HepG2 (cell line): ENCODE data around the gene GPR37L1. TPM values are rescaled to one million over a fixed set of nuclear protein-coding genes. Genes with fewer than 3 reads are reported as not detected.

Source experiments
- CEBPB ChIP-seq: IDR thresholded peaks from 2 replicates; pipeline ENCODE4 v1.6.1; 2011; ENCODE audit warnings: low read depth, low read length, improper control_type of control experiment, borderline replicate concordance
- CEBPG ChIP-seq: IDR thresholded peaks from 2 replicates; pipeline ENCODE4 v1.6.1; 2016
- FOXO1 ChIP-seq: sonication (generic); formaldehyde crosslinking; IDR thresholded peaks from 2 replicates; pipeline ENCODE4 v1.4.0; 2020; ENCODE audit warnings: missing genetic modification reagents
- HNF4A ChIP-seq: sonication (generic); formaldehyde crosslinking; IDR thresholded peaks from 2 replicates; pipeline ENCODE4 v1.4.0; 2020; ENCODE audit warnings: missing genetic modification reagents
- SAP130 ChIP-seq: IDR thresholded peaks from 2 replicates; pipeline ENCODE4 v1.6.1; 2016; ENCODE audit warnings: low read depth
- TOPORS ChIP-seq: sonication (generic); formaldehyde crosslinking; IDR thresholded peaks from 2 replicates; pipeline ENCODE4 v1.8.0; 2023; ENCODE audit warnings: mild to moderate bottlenecking, missing genetic modification reagents
- ZNF672 ChIP-seq: sonication (generic); formaldehyde crosslinking; IDR thresholded peaks from 2 replicates; pipeline ENCODE4 v1.8.1; 2022; ENCODE audit warnings: missing genetic modification reagents
- ZNF709 ChIP-seq: sonication (generic); formaldehyde crosslinking; IDR thresholded peaks from 2 replicates; pipeline ENCODE4 v1.5.0; 2020; ENCODE audit warnings: mild to moderate bottlenecking, missing genetic modification reagents
- ZNF713 ChIP-seq: sonication (generic); formaldehyde crosslinking; IDR thresholded peaks from 2 replicates; pipeline ENCODE4 v1.4.0; 2020; ENCODE audit warnings: mild to moderate bottlenecking, missing genetic modification reagents
- ZZZ3 ChIP-seq: sonication (generic); formaldehyde crosslinking; IDR thresholded peaks from 2 replicates; pipeline ENCODE4 v1.4.0; 2020; ENCODE audit warnings: missing genetic modification reagents, mild to moderate bottlenecking, borderline replicate concordance
- polyA plus RNA-seq, 8 experiments: library from polyadenylated mRNA; depleted of rRNA in 3 of 8; stranded (reverse) in 7 of 8; unstranded in 1 of 8; fragments of >200 nt; fragmentation: Illumina TruSeq in 4 of 8; extraction: Trizol in 4 of 8; gene quantifications; 2 replicates each; pipeline versions ENCODE4 v1.2.1 to v1.2.3, GENCODE V29; 2011 to 2016; ENCODE audit warnings: low read depth in 4 of 8, missing spikeins in 1 of 8, mixed read lengths in 1 of 8; ENCODE audit not compliant: insufficient read depth in 1 of 8
- total RNA-seq, 5 experiments: library from RNA; depleted of rRNA; stranded (reverse); fragments of >200 nt; fragmentation: Illumina TruSeq; extraction: Trizol; gene quantifications; 2 replicates each; pipeline ENCODE4 v1.2.3, GENCODE V29; 2016; ENCODE audit warnings: low read depth in 1 of 5
- TF ChIP-seq, protein P1 (sequence below): sonication (generic); formaldehyde crosslinking; IDR thresholded peaks from 2 replicates; pipeline ENCODE4 v1.4.0; 2020; ENCODE audit warnings: missing genetic modification reagents
- TF ChIP-seq, protein P2 (sequence below): sonication (generic); formaldehyde crosslinking; IDR thresholded peaks from 2 replicates; pipeline ENCODE4 v1.9.0; 2021; ENCODE audit warnings: mild to moderate bottlenecking, missing genetic modification reagents
- TF ChIP-seq, protein P3 (sequence below): sonication (generic); formaldehyde crosslinking; IDR thresholded peaks from 2 replicates; pipeline ENCODE4 v1.8.1; 2023; ENCODE audit warnings: missing genetic modification reagents, mild to moderate bottlenecking, borderline replicate concordance
- TF ChIP-seq, protein P4 (sequence below): sonication (generic); formaldehyde crosslinking; IDR thresholded peaks from 2 replicates; pipeline ENCODE4 v1.5.0; 2020; ENCODE audit warnings: missing genetic modification reagents, mild to moderate bottlenecking, borderline replicate concordance
- TF ChIP-seq, protein P5 (sequence below): sonication (generic); formaldehyde crosslinking; IDR thresholded peaks from 2 replicates; pipeline ENCODE4 v1.4.0; 2020; ENCODE audit warnings: mild to moderate bottlenecking, missing genetic modification reagents

The GPR37L1 gene
- total and polyA plus RNA-seq, 2 of the 13 experiments (the other 11 are each of a cell fraction or from before 2014, with no cell fraction given) = 0.13 TPM; not detected in 1

DNA sequence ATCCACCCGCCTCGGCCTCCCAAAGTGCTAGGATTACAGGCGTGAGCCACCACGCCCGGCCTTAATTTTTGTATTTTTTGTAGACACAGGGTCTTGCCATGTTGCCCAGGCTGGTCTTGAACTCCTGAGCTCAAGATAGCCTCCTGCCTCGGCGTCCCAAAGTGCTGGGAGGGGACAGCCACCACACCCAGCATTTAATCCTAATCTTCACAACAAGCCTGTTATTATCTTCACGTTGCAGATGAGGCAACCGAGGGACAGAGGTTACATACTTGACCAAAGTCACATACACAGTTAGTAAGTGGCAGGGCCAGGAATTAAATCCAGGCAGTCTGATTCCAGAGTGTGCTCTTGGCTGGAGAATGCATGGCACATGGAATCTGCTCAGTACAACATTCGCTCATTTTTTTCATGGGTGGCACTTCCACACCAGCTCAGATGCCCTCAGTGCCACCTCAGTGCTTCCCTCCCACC is 4.8 kb upstream of the GPR37L1 start (continued):
- TF ChIP-seq, protein P1, sequence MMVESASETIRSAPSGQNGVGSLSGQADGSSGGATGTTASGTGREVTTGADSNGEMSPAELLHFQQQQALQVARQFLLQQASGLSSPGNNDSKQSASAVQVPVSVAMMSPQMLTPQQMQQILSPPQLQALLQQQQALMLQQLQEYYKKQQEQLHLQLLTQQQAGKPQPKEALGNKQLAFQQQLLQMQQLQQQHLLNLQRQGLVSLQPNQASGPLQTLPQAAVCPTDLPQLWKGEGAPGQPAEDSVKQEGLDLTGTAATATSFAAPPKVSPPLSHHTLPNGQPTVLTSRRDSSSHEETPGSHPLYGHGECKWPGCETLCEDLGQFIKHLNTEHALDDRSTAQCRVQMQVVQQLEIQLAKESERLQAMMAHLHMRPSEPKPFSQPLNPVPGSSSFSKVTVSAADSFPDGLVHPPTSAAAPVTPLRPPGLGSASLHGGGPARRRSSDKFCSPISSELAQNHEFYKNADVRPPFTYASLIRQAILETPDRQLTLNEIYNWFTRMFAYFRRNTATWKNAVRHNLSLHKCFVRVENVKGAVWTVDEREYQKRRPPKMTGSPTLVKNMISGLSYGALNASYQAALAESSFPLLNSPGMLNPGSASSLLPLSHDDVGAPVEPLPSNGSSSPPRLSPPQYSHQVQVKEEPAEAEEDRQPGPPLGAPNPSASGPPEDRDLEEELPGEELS (CRISPR knock-in tag) = peak; percentile 40; the same call in 1 of the 2 replicates
- TF ChIP-seq, protein P2, sequence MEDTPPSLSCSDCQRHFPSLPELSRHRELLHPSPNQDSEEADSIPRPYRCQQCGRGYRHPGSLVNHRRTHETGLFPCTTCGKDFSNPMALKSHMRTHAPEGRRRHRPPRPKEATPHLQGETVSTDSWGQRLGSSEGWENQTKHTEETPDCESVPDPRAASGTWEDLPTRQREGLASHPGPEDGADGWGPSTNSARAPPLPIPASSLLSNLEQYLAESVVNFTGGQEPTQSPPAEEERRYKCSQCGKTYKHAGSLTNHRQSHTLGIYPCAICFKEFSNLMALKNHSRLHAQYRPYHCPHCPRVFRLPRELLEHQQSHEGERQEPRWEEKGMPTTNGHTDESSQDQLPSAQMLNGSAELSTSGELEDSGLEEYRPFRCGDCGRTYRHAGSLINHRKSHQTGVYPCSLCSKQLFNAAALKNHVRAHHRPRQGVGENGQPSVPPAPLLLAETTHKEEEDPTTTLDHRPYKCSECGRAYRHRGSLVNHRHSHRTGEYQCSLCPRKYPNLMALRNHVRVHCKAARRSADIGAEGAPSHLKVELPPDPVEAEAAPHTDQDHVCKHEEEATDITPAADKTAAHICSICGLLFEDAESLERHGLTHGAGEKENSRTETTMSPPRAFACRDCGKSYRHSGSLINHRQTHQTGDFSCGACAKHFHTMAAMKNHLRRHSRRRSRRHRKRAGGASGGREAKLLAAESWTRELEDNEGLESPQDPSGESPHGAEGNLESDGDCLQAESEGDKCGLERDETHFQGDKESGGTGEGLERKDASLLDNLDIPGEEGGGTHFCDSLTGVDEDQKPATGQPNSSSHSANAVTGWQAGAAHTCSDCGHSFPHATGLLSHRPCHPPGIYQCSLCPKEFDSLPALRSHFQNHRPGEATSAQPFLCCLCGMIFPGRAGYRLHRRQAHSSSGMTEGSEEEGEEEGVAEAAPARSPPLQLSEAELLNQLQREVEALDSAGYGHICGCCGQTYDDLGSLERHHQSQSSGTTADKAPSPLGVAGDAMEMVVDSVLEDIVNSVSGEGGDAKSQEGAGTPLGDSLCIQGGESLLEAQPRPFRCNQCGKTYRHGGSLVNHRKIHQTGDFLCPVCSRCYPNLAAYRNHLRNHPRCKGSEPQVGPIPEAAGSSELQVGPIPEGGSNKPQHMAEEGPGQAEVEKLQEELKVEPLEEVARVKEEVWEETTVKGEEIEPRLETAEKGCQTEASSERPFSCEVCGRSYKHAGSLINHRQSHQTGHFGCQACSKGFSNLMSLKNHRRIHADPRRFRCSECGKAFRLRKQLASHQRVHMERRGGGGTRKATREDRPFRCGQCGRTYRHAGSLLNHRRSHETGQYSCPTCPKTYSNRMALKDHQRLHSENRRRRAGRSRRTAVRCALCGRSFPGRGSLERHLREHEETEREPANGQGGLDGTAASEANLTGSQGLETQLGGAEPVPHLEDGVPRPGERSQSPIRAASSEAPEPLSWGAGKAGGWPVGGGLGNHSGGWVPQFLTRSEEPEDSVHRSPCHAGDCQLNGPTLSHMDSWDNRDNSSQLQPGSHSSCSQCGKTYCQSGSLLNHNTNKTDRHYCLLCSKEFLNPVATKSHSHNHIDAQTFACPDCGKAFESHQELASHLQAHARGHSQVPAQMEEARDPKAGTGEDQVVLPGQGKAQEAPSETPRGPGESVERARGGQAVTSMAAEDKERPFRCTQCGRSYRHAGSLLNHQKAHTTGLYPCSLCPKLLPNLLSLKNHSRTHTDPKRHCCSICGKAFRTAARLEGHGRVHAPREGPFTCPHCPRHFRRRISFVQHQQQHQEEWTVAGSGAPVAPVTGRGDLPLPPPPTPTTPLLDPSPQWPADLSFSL = no peak
- TF ChIP-seq SAP130 = peak; percentile 55
- TF ChIP-seq, protein P3, sequence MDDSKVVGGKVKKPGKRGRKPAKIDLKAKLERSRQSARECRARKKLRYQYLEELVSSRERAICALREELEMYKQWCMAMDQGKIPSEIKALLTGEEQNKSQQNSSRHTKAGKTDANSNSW (CRISPR knock-in tag) = no peak
- TF ChIP-seq CEBPG (CRISPR knock-in tag) = peak; percentile 86
- peak; percentile 48; the same call in 1 of the 2 replicates for TF ChIP-seq CEBPB
- no peak for TF ChIP-seq ZNF672 (CRISPR knock-in tag)
- no peak for TF ChIP-seq ZNF713
- TF ChIP-seq FOXO1 = no peak; the same call in 1 of the 2 replicates
- TF ChIP-seq HNF4A (CRISPR knock-in tag) = peak; percentile 42; the same call in 1 of the 2 replicates
- no peak for TF ChIP-seq ZNF709 (CRISPR knock-in tag)
- TF ChIP-seq, protein P4, sequence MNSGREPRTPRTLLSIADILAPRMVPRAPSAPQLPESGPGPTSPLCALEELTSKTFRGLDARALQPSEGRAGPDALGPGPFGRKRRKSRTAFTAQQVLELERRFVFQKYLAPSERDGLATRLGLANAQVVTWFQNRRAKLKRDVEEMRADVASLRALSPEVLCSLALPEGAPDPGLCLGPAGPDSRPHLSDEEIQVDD (CRISPR knock-in tag) = no peak
- TF ChIP-seq ZZZ3 = no peak
- TF ChIP-seq TOPORS (CRISPR knock-in tag) = no peak
- TF ChIP-seq, protein P5, sequence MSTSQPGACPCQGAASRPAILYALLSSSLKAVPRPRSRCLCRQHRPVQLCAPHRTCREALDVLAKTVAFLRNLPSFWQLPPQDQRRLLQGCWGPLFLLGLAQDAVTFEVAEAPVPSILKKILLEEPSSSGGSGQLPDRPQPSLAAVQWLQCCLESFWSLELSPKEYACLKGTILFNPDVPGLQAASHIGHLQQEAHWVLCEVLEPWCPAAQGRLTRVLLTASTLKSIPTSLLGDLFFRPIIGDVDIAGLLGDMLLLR = no peak
